Smooth muscle cell (in vitro differentiated cells): ENCODE data around the gene PCDH8. TPM values are rescaled to one million over a fixed set of nuclear protein-coding genes. Genes with fewer than 3 reads are reported as not detected.
A peak's percentile ranks its signal among the peaks of the same experiment; 100 is the strongest.

ENCODE experiments used
- DNase-seq: peaks from one replicate; lab custom pipeline; 2025; ENCODE audit not compliant: unreplicated experiment; lab: John Stamatoyannopoulos, UW
- H2AFZ ChIP-seq: fragments of 200-600 bp; sonication (generic); 2 replicates; pipeline ENCODE4 v1.6.0; 2016; ENCODE audit warnings: antibody characterized with exemption, low read depth, mild to moderate bottlenecking
- H3F3A ChIP-seq: fragments of 200-600 bp; sonication (generic); 2 replicates; pipeline ENCODE4 v1.6.0; 2017; ENCODE audit warnings: antibody characterized with exemption, low read depth
- H3K27ac ChIP-seq: fragments of 200-600 bp; sonication (generic); 2 replicates; pipeline ENCODE4 v1.5.1; 2016; ENCODE audit warnings: low read depth, mild to moderate bottlenecking
- H3K27me3 ChIP-seq: fragments of 200-600 bp; sonication (generic); 2 replicates; pipeline ENCODE4 v1.6.1; 2016; ENCODE audit warnings: low read depth, mild to moderate bottlenecking
- H3K36me3 ChIP-seq: fragments of 200-600 bp; sonication (generic); 2 replicates; pipeline ENCODE4 v1.5.1; 2016; ENCODE audit warnings: low read depth
- H3K4me1 ChIP-seq: fragments of 200-600 bp; sonication (generic); 2 replicates; pipeline ENCODE4 v1.5.1; 2016; ENCODE audit warnings: low read depth
- H3K4me2 ChIP-seq: fragments of 200-600 bp; sonication (generic); 2 replicates; pipeline ENCODE4 v1.6.0; 2016; ENCODE audit warnings: mild to moderate bottlenecking
- H3K4me3 ChIP-seq: fragments of 200-600 bp; sonication (generic); 2 replicates; pipeline ENCODE4 v1.5.1; 2016; ENCODE audit warnings: mild to moderate bottlenecking
- H3K79me2 ChIP-seq: fragments of 200-600 bp; sonication (generic); 2 replicates; pipeline ENCODE4 v1.6.0; 2016; ENCODE audit warnings: low read depth, mild to moderate bottlenecking
- H3K9ac ChIP-seq: fragments of 200-600 bp; sonication (generic); 2 replicates; pipeline ENCODE4 v1.6.0; 2016; ENCODE audit warnings: low read depth
- H3K9me3 ChIP-seq: fragments of 200-600 bp; sonication (generic); replicated peaks from 2 replicates; pipeline ENCODE4 v1.5.1; 2016; ENCODE audit warnings: low read depth
- H4K20me1 ChIP-seq: fragments of 200-600 bp; sonication (generic); 2 replicates; pipeline ENCODE4 v1.6.0; 2016; ENCODE audit warnings: low read depth
- CTCF ChIP-seq: fragments of 200-600 bp; sonication (generic); IDR thresholded peaks from 2 replicates; pipeline ENCODE4 v1.5.1; 2017; ENCODE audit warnings: borderline replicate concordance, mild to moderate bottlenecking, antibody characterized with exemption; ENCODE audit not compliant: insufficient read depth, poor library complexity, severe bottlenecking
- WGBS: methylation state at CpG from one replicate; pipeline ENCODE4 v1.1.7; 2016; ENCODE audit warnings: low lambda C conversion rate; 5-methylcytosine and 5-hydroxymethylcytosine counted together
- polyA plus RNA-seq: library from polyadenylated mRNA; unstranded; fragments of >200 nt; fragmentation: Nextera tagmentation; extraction: Ambion mirVana; gene quantifications from 2 replicates; pipeline ENCODE4 v1.2.1, GENCODE V29; 2016
- total RNA-seq: library from RNA; depleted of rRNA; stranded (reverse); fragments of >200 nt; gene quantifications from 2 replicates; pipeline ENCODE4 v1.2.3, GENCODE V29; 2014

PCDH8 gene
- total and polyA plus RNA-seq, 2 experiments from 2014 or later, result 0.58 to 2.1 TPM

- H3K9me3 ChIP-seq, result no peaks in the 10 kb centered on the region
- no peaks in the 10 kb centered on the region for H4K20me1 ChIP-seq
- peak overlapping the region; percentile 84 for H3K4me2 ChIP-seq
- no peak overlapping the region for H3K9ac ChIP-seq
- peaks cover 7% of the 10 kb centered on the region for H3F3A ChIP-seq
- DNase-seq, result peak; percentile 23
- H3K36me3 ChIP-seq, result no peaks in the 10 kb centered on the region
- H2AFZ ChIP-seq, result no peak overlapping the region
- peak overlapping the region; percentile 34 for H3K4me3 ChIP-seq
- TF ChIP-seq CTCF, result peak; percentile 61
- 7% methylated on average over 100 of the region's 100 CpGs for WGBS
- peaks cover 68% of the 10 kb centered on the region for H3K27me3 ChIP-seq
- H3K4me1 ChIP-seq, result peaks cover 10% of the 10 kb centered on the region
- H3K79me2 ChIP-seq, result no peaks in the 10 kb centered on the region
- no peak overlapping the region for H3K27ac ChIP-seq
These were observed 1.7 kb downstream of the PCDH8 start for GRCh38 chr13:52846567-52847321.

GRCh38 chr13:52845766-52846566 is 2.5 kb downstream of the PCDH8 start:
- Histone ChIP-seq H4K20me1 (no peaks in the 10 kb centered on the region), H3K27ac (no peak overlapping the region)
- 12% methylated on average over 88 of the region's 98 CpGs for WGBS

GRCh38 chr13:52845334-52845761 is 3.1 kb downstream of the PCDH8 start:
- H2AFZ ChIP-seq, result no peak overlapping the region
- H3F3A ChIP-seq, result peaks cover 5% of the 10 kb centered on the region
- peaks cover 10% of the 10 kb centered on the region for H3K4me1 ChIP-seq
- no peaks in the 10 kb centered on the region for H3K9me3 ChIP-seq
- peaks cover 77% of the 10 kb centered on the region for H3K27me3 ChIP-seq
- H3K4me2 ChIP-seq, result peak overlapping the region; percentile 84
- no peaks in the 10 kb centered on the region for H3K36me3 ChIP-seq
- H3K27ac ChIP-seq, result no peak overlapping the region
- TF ChIP-seq CTCF, result peak; percentile 30
- no peaks in the 10 kb centered on the region for H4K20me1 ChIP-seq
- H3K9ac ChIP-seq, result no peak overlapping the region
- WGBS, result 38% methylated on average over 16 of the region's 16 CpGs
- DNase-seq, result no peak
- no peak overlapping the region for H3K4me3 ChIP-seq
- H3K79me2 ChIP-seq, result no peaks in the 10 kb centered on the region

More at GRCh38 chr13:52845766-52846566, 2.5 kb downstream of the PCDH8 start:
- DNase-seq, result no peak
- Histone ChIP-seq H2AFZ (no peak overlapping the region), H3K4me2 (peak overlapping the region; percentile 84), H3K9me3 (no peaks in the 10 kb centered on the region), H3K79me2 (no peaks in the 10 kb centered on the region), H3K4me3 (peak overlapping the region; percentile 34), H3K4me1 (peaks cover 10% of the 10 kb centered on the region), H3F3A (peaks cover 5% of the 10 kb centered on the region), H3K27me3 (peaks cover 73% of the 10 kb centered on the region), H3K9ac (no peak overlapping the region), H3K36me3 (no peaks in the 10 kb centered on the region)
- TF ChIP-seq CTCF, result peak; percentile 38
